Stimulated activated CD8-positive, alpha-beta memory T cell treated with anti-CD3 and anti-CD28 coated beads, Interleukin-7, amount 100 ng/mL, for 24 hours (primary cell): ENCODE measurements around the gene TRAPPC2.
"Not testable (repeated sequence)": the region's sequence is repeated elsewhere in the genome, so short reads cannot be mapped to it uniquely, and the experiment has no call there.

Experiments
- DNase-seq: peaks from one replicate; pipeline ENCODE4 v3.0.0-alpha.2; 2020; ENCODE audit warnings: low read depth

TRAPPC2 gene

DNA sequence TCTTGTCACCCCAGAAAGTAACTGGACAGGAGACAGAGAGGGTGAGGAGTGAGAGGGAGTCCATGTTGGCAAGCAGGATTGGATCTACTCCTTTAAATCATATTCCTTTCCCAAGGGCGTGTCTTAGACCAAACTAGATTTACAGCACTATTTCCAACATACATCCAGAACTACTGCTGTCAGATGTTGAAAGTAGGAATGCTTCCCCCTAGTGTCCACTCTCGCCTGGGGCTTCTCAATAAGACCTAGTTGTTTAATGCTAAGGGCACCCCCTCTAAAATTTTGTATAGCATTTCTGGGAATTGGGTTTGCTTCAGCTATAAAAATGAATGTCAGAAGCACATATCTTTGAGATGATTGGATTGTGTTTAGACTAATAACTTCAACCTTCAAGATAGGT, 13.4 kb upstream of the TRAPPC2 start:
- no peak for DNase-seq

DNA sequence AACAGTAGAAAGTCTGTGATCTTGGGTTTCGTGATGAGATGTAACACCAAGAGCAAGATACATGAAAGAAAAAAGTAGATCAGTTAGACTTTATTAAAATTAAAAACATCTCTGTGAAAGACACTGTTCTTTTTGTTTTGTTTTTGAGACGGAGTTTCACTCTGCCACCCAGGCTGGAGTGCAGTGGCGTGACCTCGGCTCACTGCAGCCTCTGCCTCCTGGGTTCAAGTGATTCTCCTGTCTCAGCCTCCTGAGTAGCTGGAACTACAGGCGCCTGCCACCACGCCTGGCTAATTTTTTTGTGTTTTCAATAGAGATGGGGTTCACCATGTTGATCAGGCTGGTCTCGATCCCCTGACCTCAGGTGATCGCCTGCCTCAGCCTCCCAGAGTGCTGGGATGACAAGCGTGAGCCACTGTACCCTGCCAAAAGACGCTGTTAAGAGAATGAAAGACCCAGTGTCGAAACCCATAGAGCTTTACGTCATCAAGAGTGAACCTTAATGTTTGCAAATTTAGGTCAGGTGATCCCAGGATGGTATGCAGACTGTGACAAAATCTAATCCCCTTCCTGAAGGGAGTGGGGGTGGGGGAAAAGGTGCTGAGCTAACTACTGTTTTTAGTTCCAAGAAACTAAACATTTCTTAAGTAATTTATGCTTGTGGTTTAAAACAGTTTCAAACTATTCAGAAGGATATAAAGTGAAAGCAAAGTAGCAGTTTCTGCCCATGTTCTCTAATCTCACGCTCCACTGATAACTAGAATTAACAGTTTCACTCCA, 8.2 kb upstream of the TRAPPC2 start:
- no peak for DNase-seq

DNA sequence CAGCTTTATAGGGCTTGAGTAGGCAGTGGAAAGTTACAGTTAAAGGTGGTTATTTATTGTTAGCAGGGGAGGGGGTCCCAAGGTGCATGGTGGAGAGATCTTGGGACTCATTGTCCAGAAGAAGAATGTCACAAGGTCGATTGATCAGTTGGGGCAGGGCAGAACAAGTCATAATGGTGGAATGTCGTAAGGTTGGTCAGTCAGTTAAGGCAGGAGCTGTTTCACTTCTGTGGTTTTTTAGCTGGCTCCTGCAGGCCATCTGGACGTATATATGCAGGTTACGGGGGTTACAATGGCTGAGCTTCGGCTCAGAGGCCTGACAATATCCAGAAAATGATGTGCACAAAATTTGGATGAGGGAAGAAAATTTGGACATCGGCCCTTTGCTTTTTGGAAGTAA, 7.3 kb upstream of the TRAPPC2 start:
- no peak for DNase-seq

DNA sequence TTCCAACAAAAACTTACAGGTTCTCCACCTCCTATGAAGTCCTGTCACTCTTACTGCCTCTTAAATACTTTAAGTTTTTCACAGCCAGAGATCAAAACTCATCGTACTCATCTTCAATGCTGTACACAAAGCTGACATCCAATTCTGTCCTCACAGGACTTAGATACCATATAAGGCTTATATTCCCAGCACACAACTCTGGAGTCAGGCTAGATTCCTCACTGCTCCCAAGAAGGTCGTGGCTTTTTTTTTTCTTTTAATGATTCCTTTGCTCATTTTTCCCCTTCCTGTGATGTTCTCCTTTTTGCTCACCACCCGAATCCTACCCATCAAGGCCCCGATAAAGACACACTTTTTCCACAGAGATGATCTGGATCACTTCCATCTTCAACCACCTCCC, 914 bp downstream of the TRAPPC2 start:
- DNase-seq = no peak

DNA sequence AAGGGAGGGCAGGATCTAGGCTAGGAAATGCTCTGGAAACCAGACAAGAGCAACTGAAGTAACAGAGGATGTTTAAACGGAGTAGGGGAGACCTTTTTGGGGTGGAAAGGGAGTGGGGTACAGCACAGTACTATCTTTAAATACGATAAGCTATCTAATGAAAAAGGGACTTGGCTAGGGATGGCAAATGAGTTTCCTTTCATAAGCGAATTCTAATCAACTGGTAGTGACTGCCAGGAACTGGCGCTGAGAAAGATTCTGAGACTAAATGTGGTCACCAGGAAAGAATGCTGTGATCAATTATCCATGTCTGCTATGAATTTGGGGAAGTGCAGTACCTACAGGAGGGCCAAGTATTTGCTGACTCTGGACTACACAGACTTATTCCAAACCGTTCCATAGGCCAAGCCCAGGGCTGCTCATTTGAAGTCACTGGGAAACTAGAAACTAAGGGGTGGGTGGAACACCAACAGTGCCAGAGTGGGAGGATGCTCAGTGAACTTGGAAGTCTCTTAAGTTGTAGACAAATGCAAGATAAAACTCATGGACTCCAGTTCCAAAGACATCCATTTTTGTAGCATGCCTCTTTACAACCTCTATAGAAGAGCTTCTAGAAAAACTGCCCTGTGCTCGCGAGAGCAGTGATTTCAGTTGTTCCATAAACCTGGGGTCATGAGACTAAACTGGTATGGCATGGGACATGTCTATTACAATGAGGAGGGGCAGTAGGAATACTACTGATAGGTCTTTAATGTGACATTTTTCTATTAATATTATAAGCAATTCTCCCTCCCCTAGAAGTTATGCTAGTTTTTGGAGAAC, 2.0 kb downstream of the TRAPPC2 start:
- DNase-seq = no peak

DNA sequence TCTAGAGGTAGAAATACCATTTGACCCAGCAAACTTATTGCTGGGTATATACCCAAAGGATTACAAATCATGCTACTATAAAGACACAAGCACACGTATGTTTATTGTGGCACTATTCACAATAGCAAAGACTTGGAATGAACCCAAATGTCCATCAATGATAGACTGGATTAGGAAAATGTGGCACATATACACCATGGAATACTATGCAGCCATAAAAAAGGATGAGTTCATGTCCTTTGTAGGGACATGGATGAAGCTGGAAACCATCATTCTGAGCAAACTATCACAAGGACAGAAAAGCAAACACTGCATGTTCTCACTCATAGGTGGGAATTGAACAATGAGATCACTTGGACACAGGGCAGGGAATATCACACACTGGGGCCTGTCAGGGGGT, 3.9 kb downstream of the TRAPPC2 start:
- not testable (repeated sequence) for DNase-seq

DNA sequence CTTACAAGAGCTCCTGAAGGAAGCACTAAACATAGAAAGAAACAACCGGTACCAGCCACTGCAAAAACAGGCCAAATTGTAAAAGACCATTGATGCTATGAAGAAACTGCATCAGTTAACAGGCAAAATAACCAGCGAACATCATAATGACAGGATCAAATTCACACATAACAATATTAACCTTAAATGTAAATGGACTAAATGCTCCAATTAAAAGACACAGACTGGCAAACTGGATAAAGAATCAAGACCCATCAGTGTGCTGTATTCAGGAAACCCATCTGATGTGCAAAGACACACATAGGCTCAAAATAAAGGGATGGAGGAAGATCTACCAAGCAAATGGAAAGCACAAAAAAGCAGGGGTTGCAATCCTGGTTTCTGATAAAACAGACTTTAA, 7.8 kb downstream of the TRAPPC2 start:
- DNase-seq = not testable (repeated sequence)

DNA sequence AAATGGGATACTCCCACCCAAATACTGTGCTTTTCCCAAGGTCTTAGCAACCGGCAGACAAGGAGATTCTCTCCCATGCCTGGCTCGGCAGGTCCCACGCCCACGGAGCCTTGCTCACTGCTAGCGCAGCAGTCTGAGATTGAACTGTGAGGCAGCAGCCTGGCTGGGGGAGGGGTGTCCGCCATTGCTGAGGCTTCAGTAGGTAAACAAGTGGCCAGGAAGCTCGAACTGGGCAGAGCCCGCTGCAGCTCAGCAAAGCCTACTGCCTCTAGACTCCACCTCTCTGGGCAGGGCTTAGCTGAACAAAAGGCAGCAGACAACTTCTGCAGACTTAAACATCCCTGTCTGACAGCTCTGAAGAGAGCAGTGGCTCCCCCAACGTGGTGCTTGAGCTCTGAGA, 9.5 kb downstream of the TRAPPC2 start:
- DNase-seq = not testable (repeated sequence)

DNA sequence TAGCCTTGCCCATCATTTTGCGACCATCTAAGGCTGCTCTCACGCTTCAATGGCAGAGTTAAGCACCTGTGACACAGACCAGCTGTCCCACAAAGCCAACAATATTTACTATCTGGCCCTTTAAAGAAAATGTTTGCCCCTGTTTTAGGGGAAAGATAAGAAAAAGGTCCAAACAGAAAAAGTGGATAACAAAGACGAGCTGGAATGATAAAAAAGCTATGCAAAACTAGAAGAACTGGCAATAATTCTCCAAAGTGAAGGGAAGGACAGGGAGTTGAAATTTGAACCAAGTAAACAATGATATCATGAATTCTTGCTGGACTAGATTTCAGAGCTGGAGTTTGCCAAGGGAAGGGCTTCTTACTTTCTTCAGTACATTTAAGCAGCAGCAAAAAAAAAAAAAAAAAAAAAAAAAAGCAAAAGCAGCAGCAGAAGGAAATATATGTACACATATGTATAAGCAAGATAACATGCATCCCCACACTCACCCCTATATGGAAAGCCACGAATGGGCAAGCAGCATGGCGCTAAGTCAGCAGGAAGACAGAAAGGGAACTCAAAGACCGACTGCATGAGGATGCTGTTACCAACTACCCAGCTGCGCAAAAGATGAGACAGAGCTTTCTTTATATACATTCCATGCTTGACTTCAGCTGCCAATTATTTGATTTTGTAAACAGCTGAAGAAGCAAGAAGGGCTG, 12.5 kb downstream of the TRAPPC2 start:
- no peak for DNase-seq

DNA sequence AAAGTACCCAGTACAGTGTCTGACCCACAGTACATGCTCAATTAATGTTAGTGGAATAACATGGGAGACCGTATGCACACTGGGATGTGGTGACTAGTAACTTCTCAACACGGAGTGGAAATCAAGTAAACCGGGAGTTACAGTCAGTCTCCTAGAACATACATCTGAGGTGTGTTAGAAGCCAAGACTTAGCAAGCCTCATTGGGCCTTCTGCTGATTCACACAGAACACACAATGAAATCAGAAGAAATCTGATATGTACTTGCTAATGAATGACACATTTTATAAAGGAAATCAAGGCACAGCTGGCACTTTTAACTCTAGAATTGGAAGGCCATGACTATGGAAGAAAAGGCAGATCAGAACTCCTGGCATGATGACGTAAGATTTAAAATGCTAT, 13.0 kb downstream of the TRAPPC2 start:
- no peak for DNase-seq

DNA sequence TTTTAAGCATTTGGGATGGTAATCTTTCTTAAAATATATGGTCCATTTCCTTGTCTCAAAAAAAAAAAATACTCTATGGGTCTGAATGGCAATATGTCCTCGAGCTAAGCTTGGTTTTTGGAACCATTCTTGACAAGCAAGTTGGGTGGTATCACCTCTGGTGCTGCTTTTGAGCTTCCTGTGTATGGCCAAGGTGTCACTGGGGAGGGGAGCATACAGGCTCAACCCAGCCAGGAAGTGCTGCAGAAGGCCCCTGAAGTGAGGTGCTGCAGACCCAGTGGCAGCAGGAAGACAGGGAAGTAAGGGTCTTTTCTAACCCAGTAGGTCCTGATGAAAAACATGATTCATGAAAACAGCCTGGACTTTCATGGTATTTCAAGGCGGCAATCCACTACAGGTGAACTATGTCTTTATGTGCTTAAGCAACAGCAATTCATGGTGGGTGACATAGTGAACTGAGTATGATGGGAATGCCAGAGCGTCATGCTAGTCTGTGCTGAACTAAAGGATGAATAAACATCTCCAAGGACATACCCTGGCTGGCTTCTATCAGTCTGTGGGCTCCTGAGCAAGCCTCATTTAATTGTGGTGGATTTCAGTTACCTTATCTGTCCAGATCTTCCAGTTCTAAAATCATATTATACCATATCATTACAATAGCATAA, 15.1 kb downstream of the TRAPPC2 start:
- no peak for DNase-seq

DNA sequence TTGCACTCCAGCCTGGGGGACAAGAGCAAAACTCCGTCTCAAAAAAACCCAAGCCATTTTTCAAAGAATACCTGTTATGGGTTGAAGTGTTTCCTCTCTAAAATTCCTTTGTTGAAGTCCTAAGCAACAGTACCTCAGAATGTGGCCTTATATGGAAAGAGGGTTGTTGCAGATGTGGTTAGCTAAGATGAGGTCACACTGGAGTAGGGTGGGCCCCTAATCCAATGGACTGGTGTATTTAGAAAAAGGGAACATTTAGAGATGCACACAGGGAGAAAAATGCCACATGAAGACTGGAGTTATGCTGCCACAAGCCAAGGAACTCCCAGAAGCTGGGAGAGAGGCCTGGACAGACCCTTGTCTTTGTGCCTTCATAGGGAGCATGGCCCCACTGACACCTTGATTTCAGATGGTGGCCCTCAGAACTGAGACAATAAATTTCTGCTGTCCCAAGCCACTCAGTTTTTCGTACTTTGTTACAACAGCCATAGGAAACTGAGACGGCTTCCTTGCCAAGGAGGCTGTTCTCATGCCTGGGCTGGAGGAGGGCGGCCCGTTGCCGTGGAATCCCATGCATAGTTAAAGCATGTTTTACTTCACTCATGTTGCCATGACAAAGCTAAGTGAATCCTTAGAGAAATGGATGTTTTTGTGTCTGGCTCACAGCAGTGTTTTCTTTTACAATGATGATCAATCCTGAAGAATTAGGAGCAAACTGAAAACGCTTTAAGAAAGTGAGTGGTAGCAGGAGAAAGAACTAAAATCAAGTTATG, 16.5 kb downstream of the TRAPPC2 start:
- no peak for DNase-seq

DNA sequence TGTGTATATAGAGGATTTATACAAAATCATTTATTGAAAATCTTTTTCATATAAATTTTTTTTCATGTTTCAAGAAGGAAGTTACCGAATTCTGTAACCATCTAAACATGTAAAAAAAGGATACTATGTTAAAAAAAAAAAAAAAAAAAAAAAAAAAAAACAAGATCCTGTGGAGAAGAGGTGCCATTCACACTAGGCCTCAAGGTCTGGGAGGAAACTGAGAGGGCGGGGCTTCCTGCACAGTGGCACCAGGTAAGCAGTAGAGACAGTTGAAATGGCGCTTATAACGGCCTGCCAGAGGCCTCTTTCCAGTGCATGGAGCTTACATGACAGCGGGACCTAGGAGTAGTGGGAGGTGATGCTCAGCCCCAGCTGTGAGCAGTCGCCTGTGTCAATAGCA, 17.5 kb downstream of the TRAPPC2 start:
- no peak for DNase-seq

DNA sequence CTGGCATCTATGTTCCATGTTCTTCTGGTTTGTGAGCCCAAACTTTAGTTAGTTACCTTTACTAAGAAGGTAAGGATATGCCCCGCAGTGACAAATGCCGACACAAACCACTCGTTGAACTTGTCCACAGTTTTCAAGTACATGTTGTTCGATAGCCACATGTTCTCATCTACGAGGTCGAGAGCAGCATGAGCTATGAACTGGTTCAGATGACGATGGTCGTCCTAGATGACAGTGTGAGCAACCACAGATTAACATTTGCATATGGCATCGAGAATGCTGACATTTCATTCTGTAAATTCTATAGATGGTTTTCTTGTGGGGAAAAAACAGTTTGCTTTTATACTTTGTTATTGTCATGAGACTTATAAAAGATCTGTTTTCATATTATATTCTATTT, 18.0 kb downstream of the TRAPPC2 start:
- DNase-seq = no peak

DNA sequence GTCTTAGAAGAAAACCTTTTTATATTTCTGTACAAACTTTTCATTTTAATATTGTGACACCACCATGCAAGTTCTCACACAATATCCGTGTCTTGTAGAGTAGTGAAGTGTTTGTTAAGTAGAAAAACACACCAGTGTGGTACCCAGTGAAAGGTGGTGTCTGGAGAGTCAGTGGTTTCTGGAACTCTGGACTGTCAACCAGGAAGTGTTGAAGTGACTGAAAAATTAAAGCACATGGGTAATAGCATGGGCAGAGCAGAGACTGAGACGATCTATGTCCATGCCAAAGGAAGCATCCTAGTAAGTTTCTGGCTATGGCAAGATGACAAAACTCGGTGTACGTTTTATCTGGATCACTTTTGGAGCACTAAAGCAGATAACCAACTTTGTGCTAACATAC, 23.3 kb downstream of the TRAPPC2 start:
- no peak for DNase-seq

DNA sequence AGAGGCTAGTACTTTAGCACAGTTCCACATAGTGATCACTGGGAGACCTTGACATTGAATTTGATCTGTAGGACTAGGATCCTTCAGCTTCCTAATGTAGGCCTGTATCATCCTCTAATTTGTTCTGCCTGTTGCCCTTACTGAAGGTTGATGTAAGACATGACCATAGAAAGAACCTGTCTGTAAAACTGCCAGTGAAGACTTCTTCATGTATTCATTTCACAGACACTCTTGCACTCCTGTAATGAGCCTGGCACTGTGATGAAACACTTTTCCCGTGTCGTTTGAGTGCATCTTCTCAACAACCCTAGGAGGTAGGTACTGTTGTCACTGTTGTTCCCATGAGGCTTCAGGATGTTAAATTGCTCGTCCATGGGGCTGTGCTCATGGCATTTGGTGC, 30.8 kb downstream of the TRAPPC2 start:
- no peak for DNase-seq

DNA sequence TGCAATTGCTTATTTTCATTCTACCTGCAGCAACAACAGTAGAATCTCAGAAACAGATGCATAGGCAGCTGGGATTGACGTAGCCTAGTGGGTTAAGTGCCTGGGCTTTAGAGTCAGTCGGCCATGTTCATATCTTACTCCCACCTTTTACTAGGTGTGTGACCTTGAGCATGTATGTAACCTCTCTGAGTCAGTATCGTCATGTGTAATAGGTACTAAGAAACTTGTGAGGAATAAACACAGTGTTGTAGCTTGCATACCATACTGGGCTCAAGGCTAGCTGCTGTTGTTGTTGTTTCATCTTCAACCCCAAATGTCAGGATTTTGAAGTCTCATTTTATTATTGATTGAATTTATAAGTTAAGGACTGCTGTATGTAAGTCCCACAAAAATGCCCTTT, 31.3 kb downstream of the TRAPPC2 start:
- DNase-seq = no peak

DNA sequence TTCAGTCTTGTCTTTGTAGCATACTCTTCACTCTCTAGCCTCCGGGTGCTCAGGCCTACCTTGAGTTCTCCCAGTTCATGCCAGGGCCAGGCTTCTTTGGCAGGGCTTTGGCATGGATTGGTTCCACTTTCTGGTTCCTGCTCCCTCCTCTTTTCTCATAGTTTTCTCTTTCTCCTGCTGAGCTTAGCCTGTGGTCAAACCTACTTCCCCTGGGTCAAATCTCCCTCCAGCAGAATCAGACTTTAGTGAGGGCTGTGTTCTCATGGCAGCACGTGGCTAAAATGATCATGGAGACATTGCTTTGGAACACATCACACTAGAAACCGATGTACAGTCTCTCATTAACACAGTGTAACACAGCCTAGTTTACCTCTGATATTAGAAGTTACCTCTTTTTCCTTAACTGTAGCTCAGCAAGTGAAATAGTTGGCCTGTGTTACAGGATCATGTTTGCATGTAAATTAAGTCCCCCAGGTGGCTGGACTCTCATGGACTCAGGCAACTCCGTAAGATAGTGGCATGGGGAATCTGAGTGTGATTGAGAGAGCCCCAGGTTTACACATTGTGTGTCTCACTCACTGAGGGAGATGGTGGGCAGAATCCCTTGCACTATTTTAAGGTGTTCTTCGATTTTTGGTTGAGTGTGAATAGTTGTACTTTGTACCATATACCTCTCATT, 32.2 kb downstream of the TRAPPC2 start:
- no peak for DNase-seq

DNA sequence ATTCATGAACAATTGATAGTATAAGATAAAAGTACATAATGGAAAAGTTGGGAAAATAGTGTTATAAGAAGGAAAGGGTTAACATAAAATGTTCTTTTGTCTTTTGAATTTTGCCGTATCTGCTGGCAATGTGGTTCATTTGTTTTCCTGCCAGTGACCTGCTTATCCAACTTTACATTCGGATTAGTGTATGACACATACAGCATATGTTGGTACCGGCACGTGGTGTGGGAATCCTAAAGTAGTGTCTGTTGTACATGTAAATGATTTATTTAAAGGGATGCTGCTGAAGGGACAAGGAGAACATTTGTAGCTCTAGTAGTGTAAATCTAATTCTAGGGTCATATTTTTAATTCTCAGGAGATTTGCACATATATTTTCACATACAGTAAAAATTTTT, 34.0 kb downstream of the TRAPPC2 start:
- DNase-seq = no peak

DNA sequence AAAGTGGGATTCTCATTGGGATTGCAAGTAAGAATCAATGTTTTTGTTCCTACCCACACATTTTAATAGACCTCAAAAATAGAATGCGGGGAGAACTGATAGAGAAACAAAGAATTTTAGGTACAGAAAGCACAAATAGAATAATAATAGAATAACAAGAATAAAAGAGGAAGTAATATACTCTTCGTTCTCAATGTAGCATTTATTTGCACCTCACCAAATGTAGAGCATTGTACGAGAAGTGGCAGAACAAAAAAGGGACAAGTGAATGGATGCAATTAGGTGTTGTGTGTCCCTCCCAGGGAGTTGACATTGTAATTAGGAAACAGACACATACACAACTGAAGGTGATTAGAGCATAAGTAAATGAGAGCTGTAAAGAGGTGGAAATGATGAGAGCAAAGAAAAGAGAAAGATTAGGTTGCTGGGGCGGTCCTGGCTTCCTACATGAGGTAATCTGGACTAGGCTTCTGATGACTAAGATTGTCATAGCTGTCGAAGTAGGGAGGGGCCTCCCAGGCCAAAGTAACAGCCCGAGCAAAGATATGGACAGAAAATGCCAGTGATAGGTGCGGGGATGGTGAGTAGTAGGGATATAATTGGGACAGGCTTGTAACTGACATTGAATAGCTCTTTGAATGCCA, 35.1 kb downstream of the TRAPPC2 start:
- DNase-seq = no peak

DNA sequence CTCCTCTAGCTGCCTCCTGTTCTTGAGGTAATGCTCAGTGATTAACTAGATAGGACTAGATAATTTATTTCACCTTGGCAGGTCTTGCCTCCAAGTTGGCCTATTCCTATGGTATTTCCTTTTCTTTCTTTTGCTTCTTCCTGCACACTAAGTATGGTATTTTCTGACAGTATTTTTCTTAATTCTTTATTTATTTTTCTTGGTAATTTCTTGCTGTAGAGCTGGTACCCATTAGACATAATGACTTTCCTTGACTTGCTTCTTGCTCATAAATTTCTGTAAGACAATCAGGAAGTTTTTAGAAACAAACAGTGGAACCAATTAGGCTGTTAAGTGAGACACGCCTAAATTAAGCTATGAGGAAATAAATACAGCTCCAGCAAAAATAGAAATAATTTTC, 36.0 kb downstream of the TRAPPC2 start:
- no peak for DNase-seq
